Lower leg skin (tissue), 3 donors: Measurements from ENCODE around the gene HABP2.

Experiments used
- POLR2A ChIP-seq, 2 donors: fragments of 450-650 bp; IDR thresholded peaks; one replicate each; pipeline ENCODE4 v1.6.1; 2016 to 2017; ENCODE audit warnings: antibody characterized with exemption in 2 of 2, mild to moderate bottlenecking in 1 of 2, moderate library complexity in 1 of 2
- TF ChIP-seq, protein P1 (sequence below), 3 donors: fragments of 450-650 bp; IDR thresholded peaks; one replicate each; pipeline ENCODE4 v1.5.1; 2016; ENCODE audit warnings: antibody characterized with exemption in 3 of 3, mild to moderate bottlenecking in 3 of 3, moderate library complexity in 2 of 3

DNA sequence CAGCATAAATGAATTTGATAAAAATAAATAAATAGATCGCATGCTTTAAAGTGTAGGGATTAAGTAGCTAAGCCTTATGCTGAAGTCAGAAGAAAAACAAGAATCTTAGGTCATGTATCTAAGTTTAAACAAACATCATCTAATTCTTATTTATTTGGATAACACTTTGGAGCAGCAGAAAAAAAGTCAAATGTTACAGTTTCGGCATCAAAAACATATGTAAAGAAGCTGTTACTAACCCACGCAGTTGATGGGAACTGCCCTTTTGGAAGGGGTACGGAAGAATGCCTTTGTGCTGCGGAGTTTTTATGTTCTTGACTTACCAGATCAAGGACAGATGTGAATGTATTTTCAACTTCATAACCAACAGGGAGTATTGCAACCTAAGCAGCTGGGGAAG, 37.3 kb upstream of the HABP2 start:
- TF ChIP-seq, protein P1, sequence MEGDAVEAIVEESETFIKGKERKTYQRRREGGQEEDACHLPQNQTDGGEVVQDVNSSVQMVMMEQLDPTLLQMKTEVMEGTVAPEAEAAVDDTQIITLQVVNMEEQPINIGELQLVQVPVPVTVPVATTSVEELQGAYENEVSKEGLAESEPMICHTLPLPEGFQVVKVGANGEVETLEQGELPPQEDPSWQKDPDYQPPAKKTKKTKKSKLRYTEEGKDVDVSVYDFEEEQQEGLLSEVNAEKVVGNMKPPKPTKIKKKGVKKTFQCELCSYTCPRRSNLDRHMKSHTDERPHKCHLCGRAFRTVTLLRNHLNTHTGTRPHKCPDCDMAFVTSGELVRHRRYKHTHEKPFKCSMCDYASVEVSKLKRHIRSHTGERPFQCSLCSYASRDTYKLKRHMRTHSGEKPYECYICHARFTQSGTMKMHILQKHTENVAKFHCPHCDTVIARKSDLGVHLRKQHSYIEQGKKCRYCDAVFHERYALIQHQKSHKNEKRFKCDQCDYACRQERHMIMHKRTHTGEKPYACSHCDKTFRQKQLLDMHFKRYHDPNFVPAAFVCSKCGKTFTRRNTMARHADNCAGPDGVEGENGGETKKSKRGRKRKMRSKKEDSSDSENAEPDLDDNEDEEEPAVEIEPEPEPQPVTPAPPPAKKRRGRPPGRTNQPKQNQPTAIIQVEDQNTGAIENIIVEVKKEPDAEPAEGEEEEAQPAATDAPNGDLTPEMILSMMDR (IDR thresholded peaks at IDR 0.05), result no peak
- TF ChIP-seq POLR2A (IDR thresholded peaks at IDR 0.05), result no peak
